HuH-7.5 (cell line): Measurements from ENCODE around the gene RALBP1.

ENCODE experiments used
- DNase-seq: peaks from one replicate; pipeline ENCODE4 v3.0.0; 2011; ENCODE audit warnings: low spot score

Gene RALBP1

GRCh38 chr18:9550429-9550828 is 75.1 kb downstream of the RALBP1 start:
- DNase-seq: no peak

- no peak for DNase-seq
Measured at GRCh38 chr18:9552191-9552590, 76.9 kb downstream of the RALBP1 start.

- no peak for DNase-seq
Measured at GRCh38 chr18:9552616-9553015, 77.3 kb downstream of the RALBP1 start.

GRCh38 chr18:9557250-9557943 is 82.1 kb downstream of the RALBP1 start:
- no peak for DNase-seq

- no peak for DNase-seq
Measured at GRCh38 chr18:9558387-9559064, 83.2 kb downstream of the RALBP1 start.

GRCh38 chr18:9559253-9559652 is 83.9 kb downstream of the RALBP1 start:
- DNase-seq: no peak

GRCh38 chr18:9561759-9562158 is 86.4 kb downstream of the RALBP1 start:
- DNase-seq: no peak

GRCh38 chr18:9562584-9562983 is 87.3 kb downstream of the RALBP1 start:
- no peak for DNase-seq

GRCh38 chr18:9563331-9563730 is 88.0 kb downstream of the RALBP1 start:
- DNase-seq: no peak

GRCh38 chr18:9565407-9565806 is 90.1 kb downstream of the RALBP1 start:
- no peak for DNase-seq

GRCh38 chr18:9568186-9568585 is 92.9 kb downstream of the RALBP1 start:
- DNase-seq: no peak

GRCh38 chr18:9569178-9569577 is 93.9 kb downstream of the RALBP1 start:
- DNase-seq: no peak

GRCh38 chr18:9570255-9570654 is 94.9 kb downstream of the RALBP1 start:
- no peak for DNase-seq

- DNase-seq: no peak
Measured at GRCh38 chr18:9571546-9571945, 96.2 kb downstream of the RALBP1 start.

GRCh38 chr18:9574473-9575115 is 99.3 kb downstream of the RALBP1 start:
- DNase-seq: no peak

- peak; percentile 63 for DNase-seq
Measured at GRCh38 chr18:9575558-9575957, 100.2 kb downstream of the RALBP1 start.

- DNase-seq: no peak
Measured at GRCh38 chr18:9577361-9577760, 102.0 kb downstream of the RALBP1 start.

GRCh38 chr18:9578306-9578705 is 103.0 kb downstream of the RALBP1 start:
- no peak for DNase-seq

- DNase-seq: no peak
Measured at GRCh38 chr18:9581667-9582066, 106.4 kb downstream of the RALBP1 start.

GRCh38 chr18:9586814-9587213 is 111.5 kb downstream of the RALBP1 start:
- no peak for DNase-seq
